GM21423 (cell line): ENCODE data around the gene SYT17.

ENCODE experiments used
- ATAC-seq: cut with Tn5 transposase; IDR thresholded peaks from one replicate; pipeline ENCODE4 v1.9.1; 2021; ENCODE audit warnings: mild to moderate bottlenecking, moderate library complexity; ENCODE audit not compliant: unreplicated experiment

SYT17 gene

DNA sequence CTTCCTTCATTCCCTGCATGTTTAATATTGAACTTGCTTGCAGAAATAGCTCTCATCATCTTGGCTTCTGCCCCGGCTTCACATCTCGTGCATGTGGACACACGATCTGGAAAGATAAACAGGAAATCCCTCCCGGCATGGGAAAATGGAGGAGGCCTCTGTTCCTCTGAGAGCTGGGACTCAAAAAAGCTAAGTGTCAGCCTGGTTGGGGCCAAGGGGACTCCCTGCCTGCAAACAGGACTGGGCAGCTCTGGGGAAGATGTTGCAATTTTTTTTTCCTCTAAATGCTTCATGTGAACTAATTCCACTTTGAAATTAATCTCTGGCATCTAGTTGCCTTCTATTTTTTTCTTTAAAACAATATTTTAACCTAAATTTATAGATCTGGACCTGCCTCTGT is 29.4 kb upstream of the SYT17 start:
- ATAC-seq: no peak

DNA sequence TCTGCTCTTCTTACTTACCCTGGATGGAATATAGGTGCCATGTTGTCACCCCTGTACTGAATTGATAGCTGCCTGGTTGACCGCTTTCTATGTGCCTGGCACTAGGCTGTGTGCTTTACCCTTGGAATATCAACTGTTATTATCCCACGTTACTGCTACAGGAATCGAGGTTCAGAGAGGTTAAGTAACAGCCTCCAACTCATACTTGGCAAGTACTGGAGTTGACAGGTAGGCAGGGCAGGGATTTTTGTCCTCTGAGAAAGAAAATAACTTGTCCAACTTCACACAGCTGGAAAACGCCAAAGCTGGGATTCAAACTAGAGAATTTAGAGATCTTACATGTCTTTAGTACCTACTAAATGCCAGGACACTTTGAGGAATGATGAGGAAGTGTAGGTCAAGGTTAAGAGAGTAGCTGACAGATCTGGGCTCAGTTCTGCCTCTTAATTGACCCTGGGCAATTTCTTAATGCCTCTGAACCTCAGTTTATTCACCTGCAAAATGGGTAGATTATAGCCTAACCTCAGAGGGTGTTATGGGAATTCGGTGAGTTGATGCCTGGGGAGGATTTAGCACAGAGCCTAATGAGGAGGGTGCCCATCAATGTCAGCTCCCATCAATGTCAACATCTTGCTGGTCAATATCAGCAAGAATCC is 28.5 kb upstream of the SYT17 start:
- ATAC-seq: no peak

DNA sequence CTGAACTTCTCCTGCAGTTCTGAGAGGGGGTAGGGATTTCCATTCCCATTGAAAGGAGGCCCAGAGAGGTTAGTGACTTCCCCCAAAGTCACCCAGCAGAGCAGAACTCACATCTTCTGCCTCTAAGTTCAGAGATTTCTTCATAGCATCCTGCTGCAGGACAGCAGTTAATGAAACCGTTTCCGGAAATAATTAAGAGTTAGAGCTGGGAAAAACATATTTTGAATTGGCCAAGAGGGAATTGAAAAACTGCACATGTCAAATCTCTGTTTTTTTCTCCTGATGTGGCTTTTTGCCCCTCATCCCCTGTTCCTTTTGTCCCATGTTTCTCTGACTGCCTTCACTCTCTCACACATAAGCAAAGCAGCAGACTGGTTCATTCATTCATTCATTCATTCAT is 27.6 kb upstream of the SYT17 start:
- no peak for ATAC-seq

DNA sequence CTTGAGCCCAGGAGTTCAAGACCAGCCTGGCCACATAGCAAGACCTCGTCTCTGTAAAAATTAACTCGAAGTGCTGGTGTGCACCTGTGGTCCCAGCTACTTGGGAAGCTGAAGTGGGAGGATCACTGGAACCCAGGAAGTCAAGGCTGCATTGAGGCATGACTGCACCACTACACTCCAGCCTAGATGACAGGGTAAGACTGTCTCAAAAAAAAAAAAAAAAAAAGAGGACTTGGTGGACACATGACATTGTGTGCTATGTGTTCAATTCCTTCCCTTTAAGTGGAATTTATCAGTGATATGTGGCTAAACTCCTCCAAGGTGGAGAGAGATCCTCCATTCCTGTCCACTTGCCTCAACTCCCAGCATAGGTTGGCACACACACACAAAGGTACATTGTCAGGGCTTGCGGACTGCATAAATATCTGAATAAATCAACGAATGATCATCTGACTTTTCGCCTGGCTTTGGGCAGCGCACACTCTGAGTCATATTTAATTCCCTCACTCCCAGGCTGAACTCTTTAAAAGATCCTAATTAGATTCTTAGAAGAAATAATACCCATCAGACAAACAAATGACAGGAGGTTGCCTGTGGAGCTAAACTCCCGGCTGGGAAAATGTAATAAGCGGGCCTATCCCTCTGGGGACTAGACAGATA is 25.0 kb upstream of the SYT17 start:
- ATAC-seq: no peak

DNA sequence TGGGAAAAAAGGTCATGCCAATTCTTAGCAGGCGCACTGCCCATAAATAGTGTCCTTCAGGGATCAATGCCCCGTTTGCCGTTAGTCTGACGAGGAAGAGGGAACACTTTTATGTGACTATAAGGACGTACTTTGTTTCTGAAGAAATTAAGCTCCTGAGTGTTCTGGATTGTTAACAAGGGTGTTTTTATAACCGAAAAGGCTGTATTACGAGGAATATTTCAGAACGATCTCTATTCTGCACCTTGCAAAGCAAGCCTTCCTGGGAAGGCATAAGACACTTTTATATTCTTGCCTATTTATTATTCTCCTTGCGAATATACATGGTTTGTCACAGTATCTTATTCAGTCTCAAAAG is 24.5 kb upstream of the SYT17 start:
- no peak for ATAC-seq

DNA sequence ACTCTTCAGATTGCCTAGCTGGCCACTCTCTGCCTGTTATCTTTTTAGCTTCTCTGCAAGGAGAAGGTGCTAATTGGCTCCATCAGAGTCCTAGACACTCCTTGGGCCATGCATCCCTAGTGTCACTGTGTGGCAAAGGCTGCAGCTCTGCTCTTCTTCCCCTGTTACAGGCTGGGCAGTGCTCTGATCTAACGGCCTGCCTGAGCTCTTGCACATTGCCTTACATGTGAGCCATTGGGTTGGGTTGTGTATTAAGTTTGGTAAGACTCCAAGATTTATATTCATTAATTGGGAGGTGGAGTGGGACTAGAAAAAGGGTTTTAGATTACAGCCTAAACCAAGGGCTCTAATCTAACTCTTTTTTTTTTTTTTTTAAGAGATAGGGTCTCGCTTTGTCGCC is 23.0 kb upstream of the SYT17 start:
- ATAC-seq: no peak

DNA sequence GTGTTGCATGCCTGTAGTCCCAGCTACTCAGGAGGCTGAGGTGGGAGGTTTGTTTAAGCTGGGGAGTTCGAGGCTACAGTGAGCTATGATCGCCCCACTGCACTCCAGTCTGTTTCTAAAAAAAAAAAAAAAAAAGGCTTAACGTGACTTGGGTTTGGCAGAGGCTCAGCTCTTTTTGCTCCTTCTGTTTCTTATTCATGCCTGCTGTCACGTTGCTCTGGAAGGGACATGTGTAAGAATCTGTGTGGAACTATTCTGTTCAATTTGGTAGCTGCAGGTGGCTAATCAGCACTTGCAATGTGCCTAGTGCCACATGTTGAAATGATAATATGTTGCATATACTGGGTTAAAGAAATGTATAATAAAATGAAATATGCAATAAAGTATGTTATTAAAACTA is 20.9 kb upstream of the SYT17 start:
- ATAC-seq: no peak

DNA sequence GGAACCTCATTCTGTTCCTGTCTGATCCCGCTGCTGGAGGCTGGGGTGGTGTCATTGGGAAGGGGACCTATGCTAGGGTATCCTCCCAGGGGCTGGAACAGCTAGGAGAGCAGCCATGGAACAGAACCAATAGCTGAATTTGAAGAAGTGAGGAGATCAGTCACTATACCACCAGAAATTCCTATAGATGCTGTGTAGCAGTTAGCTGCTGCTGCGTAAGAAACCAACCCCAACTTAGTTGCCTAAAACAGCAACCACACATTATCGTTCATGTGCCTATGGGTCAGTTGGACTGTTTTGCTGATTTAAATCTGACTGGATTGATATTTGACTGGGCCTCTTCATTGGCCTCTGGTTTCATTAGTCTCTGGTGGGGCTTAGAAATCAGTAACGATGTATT is 20.4 kb upstream of the SYT17 start:
- no peak for ATAC-seq

DNA sequence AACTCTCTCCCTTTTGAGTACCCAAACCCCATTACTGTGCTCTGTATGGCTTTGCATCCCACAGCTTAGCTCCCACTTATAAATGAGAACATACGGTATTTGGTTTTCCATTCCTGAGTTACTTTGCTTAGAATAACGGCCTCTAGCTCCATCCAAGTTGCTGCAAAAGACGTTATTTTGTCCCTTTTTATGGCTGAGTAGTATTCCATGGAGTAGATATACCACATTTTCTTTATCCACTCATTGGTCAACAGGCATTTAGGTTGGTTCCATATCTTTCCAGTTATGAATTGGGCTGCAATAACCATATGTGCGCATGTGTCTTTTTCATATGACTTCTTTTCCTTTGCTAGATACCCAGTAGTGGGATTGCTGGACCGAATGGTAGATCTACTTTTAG is 19.9 kb upstream of the SYT17 start:
- no peak for ATAC-seq

DNA sequence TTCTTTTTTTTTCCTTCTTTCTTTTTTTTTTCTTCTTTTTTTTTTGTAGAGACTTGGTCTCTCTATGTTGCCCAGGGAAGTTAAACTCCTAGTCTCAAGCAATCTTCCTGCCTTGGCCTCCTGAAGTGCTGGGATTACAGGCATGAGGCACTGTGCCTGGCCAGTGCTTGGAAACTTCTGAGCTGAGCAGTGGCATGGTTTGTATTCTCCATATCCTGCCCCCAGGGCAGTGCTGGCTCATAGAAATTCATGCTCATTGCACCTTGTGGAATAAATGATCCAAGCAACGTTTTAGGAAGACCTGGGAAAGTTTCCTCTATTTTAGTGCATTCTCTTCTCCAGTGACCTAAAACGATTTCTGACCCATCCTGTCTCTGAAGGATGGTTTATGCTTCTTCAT is 16.7 kb upstream of the SYT17 start:
- ATAC-seq: no peak

DNA sequence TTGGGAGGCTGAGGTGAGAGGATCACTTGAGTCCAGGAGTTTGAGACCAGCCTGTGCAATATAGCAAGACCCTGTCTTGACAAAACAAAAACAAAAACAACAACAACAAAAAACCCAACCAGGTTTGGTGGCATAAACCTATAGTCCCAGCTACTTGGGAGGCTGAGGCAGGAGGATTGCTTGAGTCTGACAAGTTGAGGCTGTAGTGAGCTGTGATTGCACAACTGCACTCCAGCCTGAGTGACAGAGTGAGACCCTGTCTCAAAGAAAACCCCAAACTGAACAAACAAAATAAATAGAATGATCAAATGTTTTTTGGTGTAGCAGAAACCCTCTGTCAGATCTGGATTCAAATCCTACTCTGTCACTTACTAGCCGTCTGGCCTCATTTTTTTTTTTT is 16.0 kb upstream of the SYT17 start:
- no peak for ATAC-seq

DNA sequence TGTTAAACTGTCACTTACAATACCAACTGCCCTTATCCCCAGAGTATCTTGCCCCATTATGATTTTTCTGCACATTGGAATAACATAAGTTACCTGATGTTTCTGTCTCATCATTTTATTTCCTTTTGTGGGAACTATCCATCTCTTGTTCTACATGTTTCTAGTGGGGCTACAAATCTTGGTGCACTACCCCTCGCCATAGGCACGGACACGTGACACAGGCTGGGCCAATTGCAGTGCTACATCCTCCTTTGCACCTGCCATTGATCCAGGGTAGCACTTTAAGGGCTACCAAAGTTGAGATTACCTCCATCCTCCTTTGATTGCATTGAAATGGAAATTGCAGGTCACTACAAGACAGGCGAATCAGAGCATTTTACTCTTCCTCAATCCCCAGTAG is 14.2 kb upstream of the SYT17 start:
- no peak for ATAC-seq

DNA sequence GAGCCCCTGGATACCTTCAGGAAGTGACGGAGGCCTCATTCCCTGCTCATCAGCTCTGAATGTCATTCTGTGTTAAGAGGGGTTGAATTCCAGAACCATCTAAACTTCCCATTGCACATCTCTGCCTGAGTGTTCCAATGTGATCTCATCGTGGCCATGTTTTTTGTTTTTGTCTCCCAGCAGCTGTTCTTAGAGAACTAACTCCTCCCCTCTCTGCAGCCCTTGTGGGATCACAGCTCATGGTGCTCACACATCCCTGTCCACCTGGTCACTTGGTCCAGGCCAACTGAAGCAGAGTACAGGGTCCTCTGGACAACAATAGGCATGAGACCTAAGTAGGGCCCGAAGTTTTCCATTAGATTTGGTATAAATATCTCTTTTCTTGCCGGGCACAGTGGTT is 6.0 kb upstream of the SYT17 start:
- ATAC-seq: no peak

DNA sequence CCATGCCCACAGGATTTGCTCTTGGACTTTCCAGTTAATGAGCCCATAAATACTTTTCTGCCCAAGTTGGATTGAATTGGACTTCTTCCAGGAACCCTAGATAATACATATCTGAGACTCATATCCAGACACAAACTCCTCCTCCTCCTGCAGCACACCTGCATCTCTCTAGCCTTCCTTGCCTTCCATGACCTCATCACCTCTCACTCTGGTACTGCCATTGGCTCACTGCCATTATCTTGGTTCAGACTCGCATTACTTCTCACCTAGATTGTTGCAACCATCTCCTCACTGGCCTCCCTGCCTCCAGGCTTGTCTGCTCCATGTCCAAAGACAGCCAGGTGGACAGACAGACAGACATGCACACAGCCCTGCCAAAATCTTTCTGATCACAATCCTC is 4.8 kb upstream of the SYT17 start:
- no peak for ATAC-seq

DNA sequence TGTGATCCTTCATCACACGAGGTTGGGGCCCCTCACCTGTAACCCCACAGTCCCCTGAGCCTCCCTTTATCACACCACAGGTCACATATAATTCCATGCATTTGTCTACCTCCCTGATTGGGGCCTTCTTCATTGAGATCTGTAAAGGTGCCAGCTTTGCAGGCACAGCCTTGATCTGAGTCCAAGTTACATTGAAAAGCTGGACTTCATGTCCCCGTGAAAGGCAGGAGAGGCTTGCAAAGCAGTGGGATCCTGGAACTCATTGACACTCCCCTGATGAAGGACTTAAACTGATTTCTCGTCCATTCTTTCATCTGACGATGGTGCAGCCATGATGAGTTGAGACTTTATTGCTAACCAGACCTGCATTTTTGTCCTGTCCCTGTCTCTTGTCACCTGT is 3.8 kb upstream of the SYT17 start:
- ATAC-seq: no peak

DNA sequence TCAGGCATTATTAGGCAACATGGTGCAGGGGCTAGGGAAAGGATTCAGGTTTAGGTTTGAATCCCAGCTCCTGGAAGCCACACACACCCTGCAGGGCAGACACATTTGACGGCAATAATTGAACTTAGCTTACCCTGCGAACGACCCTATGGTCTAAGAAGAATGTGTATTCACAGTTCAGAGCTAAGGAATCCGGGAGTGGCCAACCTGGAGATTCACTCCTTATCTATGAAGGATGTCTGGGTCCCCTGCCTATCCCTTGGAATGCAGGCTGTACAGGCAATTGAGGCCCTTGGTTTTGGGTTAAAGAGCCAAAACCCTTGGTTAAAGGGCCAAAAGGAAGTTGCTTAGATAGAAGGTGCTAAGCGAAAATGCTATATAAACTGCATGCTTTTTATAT is 2.9 kb upstream of the SYT17 start:
- ATAC-seq: no peak

DNA sequence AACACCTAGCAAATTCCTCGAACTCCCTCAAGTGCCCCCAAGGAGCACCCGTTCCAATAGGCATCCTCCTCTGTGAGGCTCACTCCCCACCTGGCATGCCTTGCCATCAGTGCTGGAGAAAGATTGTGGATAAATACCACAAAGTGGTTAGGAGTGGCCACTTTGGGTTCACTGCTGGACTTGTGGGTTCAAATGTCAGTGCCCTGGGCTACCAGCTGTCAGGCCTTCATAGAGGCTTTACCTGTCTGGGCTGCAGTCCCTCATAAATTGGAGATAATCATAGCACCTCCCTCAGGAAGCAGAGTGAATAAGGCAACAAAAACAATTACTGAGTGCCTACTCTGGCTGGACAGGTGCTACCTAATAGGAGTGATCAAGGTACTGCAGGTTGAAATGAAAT is 1.5 kb upstream of the SYT17 start:
- no peak for ATAC-seq

DNA sequence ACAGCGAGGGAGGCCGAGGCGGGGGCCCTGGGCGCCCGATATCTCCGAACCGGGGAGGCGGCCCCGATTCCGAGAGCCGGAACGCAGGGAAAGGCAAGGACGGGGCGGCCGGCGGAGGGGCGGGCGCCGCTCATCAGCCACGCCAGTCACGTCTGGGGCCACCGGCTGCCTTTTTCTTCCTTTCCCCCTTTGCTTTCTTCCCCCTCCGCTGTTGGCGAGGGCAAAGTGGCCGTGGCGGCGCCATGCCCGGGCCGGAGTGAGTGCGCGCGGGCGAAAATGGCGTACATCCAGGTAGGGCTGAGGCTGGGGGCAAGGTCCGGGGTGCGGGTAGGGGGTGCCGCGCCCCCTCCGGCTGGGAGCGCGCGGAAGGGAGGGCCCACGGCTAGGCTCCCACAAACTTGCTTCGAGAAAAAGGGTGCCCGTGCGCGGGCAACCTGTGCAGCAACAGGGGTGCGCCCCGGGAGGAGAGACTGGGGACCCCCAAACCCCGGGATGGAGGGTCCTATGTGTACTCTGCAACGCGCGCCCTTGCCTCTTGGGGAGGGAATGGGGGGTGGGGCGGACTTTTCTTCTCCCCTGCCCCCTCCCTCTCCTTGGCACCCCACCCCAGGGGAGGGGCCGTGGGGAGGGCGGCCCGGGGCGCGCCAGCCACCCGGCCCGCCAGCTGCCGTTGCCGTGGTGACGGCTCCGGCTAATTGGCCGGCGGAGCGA is 486 bp downstream of the SYT17 start:
- no peak for ATAC-seq

DNA sequence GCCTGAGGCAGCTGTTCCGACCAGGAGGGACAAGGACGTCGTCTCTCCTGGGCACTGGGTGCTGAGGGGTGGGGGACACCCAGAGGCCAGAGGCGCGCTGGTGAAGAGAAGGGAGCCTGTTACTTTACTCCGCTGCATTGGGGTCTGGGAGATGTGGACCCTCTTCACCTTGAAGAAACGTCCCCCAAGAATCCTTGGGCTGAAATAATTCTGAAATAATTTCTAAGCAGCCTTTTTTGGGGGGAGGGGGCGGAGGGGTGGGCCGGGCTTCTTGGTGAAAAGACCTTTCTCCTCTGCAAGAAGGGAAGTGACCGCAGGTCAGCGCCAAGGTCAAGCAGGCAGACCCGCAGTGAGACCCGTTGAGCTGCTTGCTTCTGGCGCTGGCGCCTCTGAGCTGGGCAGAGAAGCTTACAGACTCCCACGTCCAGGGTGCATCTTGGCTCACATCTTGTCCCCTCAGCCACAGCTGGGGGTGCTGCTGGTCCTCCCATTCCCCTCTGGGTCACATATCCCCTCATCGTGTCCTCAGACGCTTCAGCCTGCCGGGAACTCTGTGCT is 1.1 kb downstream of the SYT17 start:
- no peak for ATAC-seq

DNA sequence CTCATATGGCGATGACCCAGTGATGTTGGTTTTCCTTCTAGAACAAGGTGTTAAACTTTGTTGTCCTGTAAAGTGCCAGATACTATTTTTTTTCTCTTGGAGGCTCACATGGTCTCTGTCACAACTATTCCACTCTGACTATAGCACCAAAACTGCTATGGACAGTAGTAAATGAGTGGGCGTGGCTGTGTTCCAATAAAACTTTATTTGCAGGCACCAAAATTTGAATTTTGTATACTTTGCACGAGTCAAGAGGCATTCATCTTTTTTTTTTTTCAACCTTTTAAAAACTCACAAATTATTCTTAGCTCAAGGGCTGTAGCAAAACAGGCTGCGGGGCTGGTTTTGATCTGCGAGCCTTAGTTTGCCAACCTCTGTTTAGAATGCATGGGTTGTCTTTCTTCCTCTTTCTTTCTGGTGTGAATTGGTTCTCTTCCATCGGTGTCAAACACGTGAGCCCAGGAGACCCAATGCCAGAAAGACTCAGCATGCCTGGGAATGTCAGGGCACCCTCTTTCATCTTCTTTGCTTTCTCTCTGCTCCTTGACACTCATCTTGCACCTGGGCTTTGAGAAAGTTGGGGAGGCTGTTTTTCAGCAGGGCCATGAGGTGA is 2.1 kb downstream of the SYT17 start:
- no peak for ATAC-seq

DNA sequence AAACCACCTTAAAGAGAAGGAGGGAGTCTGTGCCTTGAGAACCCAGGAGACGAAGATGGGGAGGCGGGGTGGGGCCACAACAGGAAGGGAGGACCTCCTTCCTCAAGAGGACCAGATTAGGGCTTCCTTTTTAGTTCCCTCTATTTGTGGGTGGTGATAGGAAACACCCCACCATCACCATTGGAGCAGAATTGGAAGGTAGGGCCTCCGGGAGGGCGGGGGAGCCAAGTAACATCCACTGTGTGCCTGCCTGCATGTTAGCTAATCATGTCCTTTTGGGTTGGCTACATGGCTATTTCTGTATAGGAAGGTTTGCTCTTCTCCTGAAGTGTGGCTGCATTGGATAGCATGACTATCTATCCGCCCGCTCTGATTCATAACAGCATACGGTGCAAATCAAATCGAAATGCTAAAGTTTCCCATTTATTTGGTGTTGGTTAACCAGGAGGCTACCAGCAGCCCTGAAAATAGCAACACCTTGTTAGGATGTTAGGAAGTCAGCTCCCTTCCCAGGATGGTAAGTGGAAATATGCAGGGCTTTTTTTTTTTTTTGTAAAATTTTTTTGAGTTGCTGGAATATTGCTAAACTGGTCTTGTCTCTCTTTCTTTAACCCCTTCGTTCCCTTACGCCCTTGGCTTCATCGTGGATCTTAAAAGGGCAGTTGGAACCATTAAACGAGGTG is 4.2 kb downstream of the SYT17 start:
- ATAC-seq: no peak
